NCI-H2029 treated with DMSO at 0.1 percent for 48 hours (cell line): ENCODE data around the gene C9orf72.
"Not testable (repeated sequence)": the region's sequence is repeated elsewhere in the genome, so short reads cannot be mapped to it uniquely, and the experiment has no call there.

Experiments
- DNase-seq: peaks from one replicate; lab custom pipeline; 2025; lab: John Stamatoyannopoulos, UW

The C9orf72 gene

DNA sequence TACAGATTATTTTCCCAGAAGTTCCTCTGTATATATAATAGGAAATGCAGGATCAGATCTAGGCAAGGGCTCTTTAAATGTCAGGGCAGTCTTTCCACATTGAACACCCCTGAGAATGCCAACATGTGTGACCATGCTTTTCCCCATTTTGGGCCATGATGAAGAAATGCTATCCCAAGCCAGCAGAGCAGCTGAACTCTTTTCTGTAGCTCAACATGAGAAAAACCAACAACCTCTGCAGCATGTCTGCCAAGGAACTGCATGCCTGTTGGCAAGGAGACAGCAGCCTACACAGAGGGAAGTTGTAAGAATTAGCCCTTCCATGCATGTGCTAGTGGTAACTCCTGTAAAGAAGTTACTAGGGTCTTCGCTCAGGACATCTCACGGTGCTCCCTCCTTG lies 58.7 kb downstream of the C9orf72 start:
- no peak for DNase-seq

- no peak for DNase-seq
Measured at GRCh38 chr9:27511771-27512170, 61.5 kb downstream of the C9orf72 start.

GRCh38 chr9:27510780-27511179 lies 62.5 kb downstream of the C9orf72 start:
- no peak for DNase-seq

DNA sequence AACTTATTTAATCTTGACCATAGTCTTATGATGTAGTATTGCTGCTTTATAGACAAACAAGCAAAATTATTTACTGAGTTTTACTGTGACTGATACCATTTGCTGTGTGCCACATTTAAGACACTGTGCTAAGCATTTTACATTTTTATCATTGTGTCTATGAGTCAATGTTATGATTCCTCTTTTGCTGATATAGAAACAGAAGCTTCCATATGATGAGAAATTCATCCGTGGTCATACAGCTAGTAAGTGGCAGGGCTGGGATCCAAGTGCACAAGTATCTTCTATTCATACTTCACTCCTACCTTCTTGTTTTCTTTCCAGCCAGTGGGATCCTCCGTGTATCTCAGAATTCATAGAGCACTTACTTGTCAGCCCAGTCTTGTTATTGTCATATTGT lies 66.3 kb downstream of the C9orf72 start:
- DNase-seq: no peak

- DNase-seq: no peak
Measured at GRCh38 chr9:27505744-27506161, 67.5 kb downstream of the C9orf72 start.

GRCh38 chr9:27504259-27504658 lies 69.0 kb downstream of the C9orf72 start:
- DNase-seq: no peak

GRCh38 chr9:27503623-27504022 lies 69.7 kb downstream of the C9orf72 start:
- no peak for DNase-seq

GRCh38 chr9:27500902-27501301 lies 72.4 kb downstream of the C9orf72 start:
- not testable (repeated sequence) for DNase-seq

GRCh38 chr9:27499451-27499850 lies 73.8 kb downstream of the C9orf72 start:
- no peak for DNase-seq

- DNase-seq: no peak
Measured at GRCh38 chr9:27497883-27498417, 75.3 kb downstream of the C9orf72 start.
